ENCODE results near the gene OR5K1.

The OR5K1 gene

DNA sequence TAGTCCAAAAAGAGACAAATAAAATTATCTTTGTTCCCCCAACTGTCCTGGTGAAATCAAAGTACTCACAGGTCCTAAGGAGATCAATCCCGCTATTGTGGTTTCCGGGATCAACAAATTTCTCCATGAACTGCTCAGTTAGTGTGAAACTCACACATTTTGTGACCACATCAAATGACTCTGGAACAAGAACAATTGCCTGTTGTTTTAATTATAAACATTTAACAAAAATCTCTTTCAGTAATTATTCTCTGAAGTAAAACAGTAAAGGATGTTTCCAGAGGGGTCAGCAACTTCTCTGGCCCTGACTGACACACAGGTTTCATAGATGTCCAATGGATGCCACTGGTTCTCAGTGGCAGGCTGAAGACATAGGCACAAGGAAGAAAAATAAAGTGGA lies 55.8 kb downstream of the OR5K1 start:
- no peak for DNase-seq

DNA sequence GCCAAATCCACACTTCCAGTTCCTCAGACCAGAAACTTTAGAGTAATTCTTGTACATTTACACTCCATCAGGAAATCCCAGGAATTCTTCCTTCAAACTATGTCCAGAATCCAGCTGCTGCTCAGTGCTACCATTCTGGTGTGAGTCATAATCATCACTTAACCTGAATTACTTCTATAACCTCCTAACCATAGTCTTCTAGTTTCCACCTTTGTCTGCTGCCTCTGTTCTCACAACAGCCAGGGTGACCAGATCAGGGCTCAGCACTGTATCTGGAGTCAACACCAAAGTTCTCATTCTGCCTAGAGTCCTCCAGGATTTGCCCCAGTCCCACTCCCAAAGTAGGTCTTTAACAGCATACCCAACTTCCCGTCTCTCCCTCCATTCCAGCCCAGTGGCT lies 56.4 kb downstream of the OR5K1 start:
- no peak for DNase-seq

GRCh38 chr3:98521897-98522543 lies 59.0 kb downstream of the OR5K1 start:
- peak; percentile 80 for DNase-seq

All from activated CD4-positive, alpha-beta T cell treated with anti-CD3 and anti-CD28 coated beads, Interleukin-2, amount 50 U/mL, for 16 hours (primary cell).